ENCODE measurements around the gene INSRR.

The INSRR gene

GRCh38 chr1:156874142-156874541 is 15.2 kb upstream of the INSRR start:
- no peak for DNase-seq (ENCODE audit: low read depth)

- no peak for DNase-seq (ENCODE audit: low read depth)
Observed at GRCh38 chr1:156873659-156874058, 14.7 kb upstream of the INSRR start.

- DNase-seq (ENCODE audit: low read depth): no peak
Observed at GRCh38 chr1:156869455-156869854, 10.5 kb upstream of the INSRR start.

GRCh38 chr1:156868341-156868740 is 9.4 kb upstream of the INSRR start:
- no peak for DNase-seq (ENCODE audit: low read depth)

- DNase-seq (ENCODE audit: low read depth): no peak
Observed at GRCh38 chr1:156866249-156866909, 7.5 kb upstream of the INSRR start.

GRCh38 chr1:156865865-156866248 is 6.9 kb upstream of the INSRR start:
- DNase-seq (ENCODE audit: low read depth): no peak

GRCh38 chr1:156865258-156865657 is 6.3 kb upstream of the INSRR start:
- DNase-seq (ENCODE audit: low read depth): no peak

GRCh38 chr1:156864796-156865195 is 5.9 kb upstream of the INSRR start:
- DNase-seq (ENCODE audit: low read depth): no peak

- no peak for DNase-seq (ENCODE audit: low read depth)
Observed at GRCh38 chr1:156863631-156864030, 4.7 kb upstream of the INSRR start.

GRCh38 chr1:156862997-156863599 is 4.2 kb upstream of the INSRR start:
- no peak for DNase-seq (ENCODE audit: low read depth)

- no peak for DNase-seq (ENCODE audit: low read depth)
Observed at GRCh38 chr1:156862584-156862983, 3.7 kb upstream of the INSRR start.

- peak; percentile 20 for DNase-seq (ENCODE audit: low read depth)
Observed at GRCh38 chr1:156860628-156861423, 1.9 kb upstream of the INSRR start, which contains the start of gene NTRK1. Gene NTRK1, plus strand, starts transcription at chr1:156860865. Its CDS starts 70 bp downstream, at chr1:156860935.

GRCh38 chr1:156860113-156860627 is 1.3 kb upstream of the INSRR start:
- peak; percentile 39 for DNase-seq (ENCODE audit: low read depth)

GRCh38 chr1:156859523-156860112 is 701 bp upstream of the INSRR start:
- no peak for DNase-seq (ENCODE audit: low read depth)

GRCh38 chr1:156858555-156858956 is 361 bp downstream of the INSRR start:
- no peak for DNase-seq (ENCODE audit: low read depth)

GRCh38 chr1:156857532-156857931 is 1.4 kb downstream of the INSRR start:
- no peak for DNase-seq (ENCODE audit: low read depth)

- no peak for DNase-seq (ENCODE audit: low read depth)
Observed at GRCh38 chr1:156856282-156856785, 2.6 kb downstream of the INSRR start.

GRCh38 chr1:156854634-156855033 is 4.3 kb downstream of the INSRR start:
- DNase-seq (ENCODE audit: low read depth): no peak

- DNase-seq (ENCODE audit: low read depth): no peak
Observed at GRCh38 chr1:156853761-156854160, 5.2 kb downstream of the INSRR start.

- no peak for DNase-seq (ENCODE audit: low read depth)
Observed at GRCh38 chr1:156852418-156852874, 6.5 kb downstream of the INSRR start.

GRCh38 chr1:156851779-156852417 is 7.0 kb downstream of the INSRR start:
- DNase-seq (ENCODE audit: low read depth): no peak

- DNase-seq (ENCODE audit: low read depth): no peak
Observed at GRCh38 chr1:156849151-156849496, 9.8 kb downstream of the INSRR start.

Measured in stimulated activated CD8-positive, alpha-beta memory T cell treated with anti-CD3 and anti-CD28 coated beads, Interleukin-12 subunit alpha, Interleukin-12 subunit beta, amount 100 ng/mL, for 1 hour (primary cell).